ENCODE measurements around the gene GPR39.

The GPR39 gene

DNA sequence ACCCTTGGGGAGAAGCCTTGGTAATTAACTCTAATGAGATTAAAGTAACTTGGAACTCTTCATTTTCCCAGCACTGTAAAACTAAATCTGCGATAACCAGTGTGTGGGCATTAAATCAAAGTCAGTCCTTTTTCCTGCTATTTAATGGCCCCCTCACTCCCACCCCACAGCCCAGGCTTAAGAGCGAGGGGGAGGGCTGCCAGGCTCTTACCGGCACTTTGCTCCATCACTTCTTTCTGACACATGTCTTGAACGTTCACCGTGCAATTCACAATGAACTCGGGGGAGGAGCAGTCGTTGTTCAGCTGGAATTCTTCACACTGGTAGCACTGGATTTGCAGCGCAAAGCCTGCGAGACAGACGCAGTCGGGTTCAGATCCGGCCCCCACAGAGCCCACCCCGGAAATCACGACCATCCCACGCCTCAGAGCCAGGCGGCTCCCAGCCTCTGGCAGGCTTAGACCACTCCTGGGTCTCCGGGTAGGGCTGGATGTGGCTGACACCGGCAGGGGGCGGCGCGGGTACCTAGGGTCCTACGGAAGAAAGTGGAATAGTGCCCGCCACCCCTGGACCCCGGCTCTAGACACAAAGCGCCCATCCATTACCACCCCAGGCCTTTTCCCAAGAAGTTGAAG is 251.7 kb downstream of the GPR39 start:
- TF ChIP-seq PPARA (CRISPR knock-in tag; IDR thresholded peaks at IDR 0.05; ENCODE audit: borderline replicate concordance) (no peak), ISL1 (CRISPR knock-in tag; IDR thresholded peaks at IDR 0.05) (no peak), POU6F1 (CRISPR knock-in tag; IDR thresholded peaks at IDR 0.05; ENCODE audit: borderline replicate concordance, low read depth) (no peak), ZFP30 (CRISPR knock-in tag; IDR thresholded peaks at IDR 0.05) (no peak), ZFP3 (CRISPR knock-in tag; IDR thresholded peaks at IDR 0.05) (no peak), ARNTL (CRISPR knock-in tag; IDR thresholded peaks at IDR 0.05; ENCODE audit: borderline replicate concordance, low read depth) (no peak), PATZ1 (CRISPR knock-in tag; IDR thresholded peaks at IDR 0.05; ENCODE audit: borderline replicate concordance) (no peak), ZNF565 (CRISPR knock-in tag; conservative IDR thresholded peaks at IDR 0.05; ENCODE audit: low read depth) (no peak), BACH2 (CRISPR knock-in tag; IDR thresholded peaks at IDR 0.05; ENCODE audit: borderline replicate concordance) (no peak), RARB (CRISPR knock-in tag; IDR thresholded peaks at IDR 0.05) (no peak), TOX (CRISPR knock-in tag; IDR thresholded peaks at IDR 0.05; ENCODE audit: borderline replicate concordance) (no peak), GLIS3 (CRISPR knock-in tag; IDR thresholded peaks at IDR 0.05) (no peak), SNAI2 (CRISPR knock-in tag; IDR thresholded peaks at IDR 0.05) (no peak)
- TF ChIP-seq, protein P1, sequence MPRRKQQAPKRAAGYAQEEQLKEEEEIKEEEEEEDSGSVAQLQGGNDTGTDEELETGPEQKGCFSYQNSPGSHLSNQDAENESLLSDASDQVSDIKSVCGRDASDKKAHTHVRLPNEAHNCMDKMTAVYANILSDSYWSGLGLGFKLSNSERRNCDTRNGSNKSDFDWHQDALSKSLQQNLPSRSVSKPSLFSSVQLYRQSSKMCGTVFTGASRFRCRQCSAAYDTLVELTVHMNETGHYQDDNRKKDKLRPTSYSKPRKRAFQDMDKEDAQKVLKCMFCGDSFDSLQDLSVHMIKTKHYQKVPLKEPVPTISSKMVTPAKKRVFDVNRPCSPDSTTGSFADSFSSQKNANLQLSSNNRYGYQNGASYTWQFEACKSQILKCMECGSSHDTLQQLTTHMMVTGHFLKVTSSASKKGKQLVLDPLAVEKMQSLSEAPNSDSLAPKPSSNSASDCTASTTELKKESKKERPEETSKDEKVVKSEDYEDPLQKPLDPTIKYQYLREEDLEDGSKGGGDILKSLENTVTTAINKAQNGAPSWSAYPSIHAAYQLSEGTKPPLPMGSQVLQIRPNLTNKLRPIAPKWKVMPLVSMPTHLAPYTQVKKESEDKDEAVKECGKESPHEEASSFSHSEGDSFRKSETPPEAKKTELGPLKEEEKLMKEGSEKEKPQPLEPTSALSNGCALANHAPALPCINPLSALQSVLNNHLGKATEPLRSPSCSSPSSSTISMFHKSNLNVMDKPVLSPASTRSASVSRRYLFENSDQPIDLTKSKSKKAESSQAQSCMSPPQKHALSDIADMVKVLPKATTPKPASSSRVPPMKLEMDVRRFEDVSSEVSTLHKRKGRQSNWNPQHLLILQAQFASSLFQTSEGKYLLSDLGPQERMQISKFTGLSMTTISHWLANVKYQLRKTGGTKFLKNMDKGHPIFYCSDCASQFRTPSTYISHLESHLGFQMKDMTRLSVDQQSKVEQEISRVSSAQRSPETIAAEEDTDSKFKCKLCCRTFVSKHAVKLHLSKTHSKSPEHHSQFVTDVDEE (CRISPR knock-in tag; IDR thresholded peaks at IDR 0.05): no peak
- TF ChIP-seq, protein P2, sequence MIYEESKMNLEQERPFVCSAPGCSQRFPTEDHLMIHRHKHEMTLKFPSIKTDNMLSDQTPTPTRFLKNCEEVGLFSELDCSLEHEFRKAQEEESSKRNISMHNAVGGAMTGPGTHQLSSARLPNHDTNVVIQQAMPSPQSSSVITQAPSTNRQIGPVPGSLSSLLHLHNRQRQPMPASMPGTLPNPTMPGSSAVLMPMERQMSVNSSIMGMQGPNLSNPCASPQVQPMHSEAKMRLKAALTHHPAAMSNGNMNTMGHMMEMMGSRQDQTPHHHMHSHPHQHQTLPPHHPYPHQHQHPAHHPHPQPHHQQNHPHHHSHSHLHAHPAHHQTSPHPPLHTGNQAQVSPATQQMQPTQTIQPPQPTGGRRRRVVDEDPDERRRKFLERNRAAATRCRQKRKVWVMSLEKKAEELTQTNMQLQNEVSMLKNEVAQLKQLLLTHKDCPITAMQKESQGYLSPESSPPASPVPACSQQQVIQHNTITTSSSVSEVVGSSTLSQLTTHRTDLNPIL (CRISPR knock-in tag; IDR thresholded peaks at IDR 0.05; ENCODE audit: low read depth): no peak
- ATAC-seq: peak; percentile 6; the same call in 1 of the 3 replicates

- ATAC-seq: peak; percentile 43
Observed at GRCh38 chr2:132668987-132669907, 252.6 kb downstream of the GPR39 start.

More at GRCh38 chr2:132668987-132669907, 252.6 kb downstream of the GPR39 start:
- no peak for TF ChIP-seq SNAI2 (CRISPR knock-in tag; IDR thresholded peaks at IDR 0.05)
- no peak for TF ChIP-seq PPARA (CRISPR knock-in tag; IDR thresholded peaks at IDR 0.05; ENCODE audit: borderline replicate concordance)
- TF ChIP-seq PATZ1 (CRISPR knock-in tag; IDR thresholded peaks at IDR 0.05; ENCODE audit: borderline replicate concordance): no peak
- no peak for TF ChIP-seq CSRNP3 (CRISPR knock-in tag; IDR thresholded peaks at IDR 0.05)
- TF ChIP-seq GLIS3 (CRISPR knock-in tag; IDR thresholded peaks at IDR 0.05): no peak
- TF ChIP-seq ARNTL (CRISPR knock-in tag; IDR thresholded peaks at IDR 0.05; ENCODE audit: borderline replicate concordance, low read depth): no peak
- no peak for TF ChIP-seq ZNF565 (CRISPR knock-in tag; conservative IDR thresholded peaks at IDR 0.05; ENCODE audit: low read depth)
- TF ChIP-seq ZFP3 (CRISPR knock-in tag; IDR thresholded peaks at IDR 0.05): no peak
- no peak for TF ChIP-seq CSDC2 (CRISPR knock-in tag; IDR thresholded peaks at IDR 0.05)
